ENCODE results near the gene EXOC8.

DNA sequence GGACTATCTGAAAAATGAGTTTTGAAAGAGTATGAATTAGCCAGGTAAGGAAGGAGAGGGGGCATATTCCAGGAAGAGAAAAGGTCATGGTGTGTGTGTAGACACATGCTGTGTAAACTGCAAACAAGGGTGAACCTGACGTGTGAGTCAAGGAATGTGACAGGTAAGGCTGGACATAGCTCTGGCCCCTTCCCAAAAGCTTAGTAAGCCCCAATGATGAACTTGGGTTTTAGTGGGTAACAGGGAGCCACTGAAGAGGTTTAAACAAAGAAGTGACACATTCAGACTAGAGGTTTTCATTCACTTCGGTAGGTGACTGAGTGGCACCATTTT lies 47.7 kb upstream of the EXOC8 start:
- TF ChIP-seq, protein P1, sequence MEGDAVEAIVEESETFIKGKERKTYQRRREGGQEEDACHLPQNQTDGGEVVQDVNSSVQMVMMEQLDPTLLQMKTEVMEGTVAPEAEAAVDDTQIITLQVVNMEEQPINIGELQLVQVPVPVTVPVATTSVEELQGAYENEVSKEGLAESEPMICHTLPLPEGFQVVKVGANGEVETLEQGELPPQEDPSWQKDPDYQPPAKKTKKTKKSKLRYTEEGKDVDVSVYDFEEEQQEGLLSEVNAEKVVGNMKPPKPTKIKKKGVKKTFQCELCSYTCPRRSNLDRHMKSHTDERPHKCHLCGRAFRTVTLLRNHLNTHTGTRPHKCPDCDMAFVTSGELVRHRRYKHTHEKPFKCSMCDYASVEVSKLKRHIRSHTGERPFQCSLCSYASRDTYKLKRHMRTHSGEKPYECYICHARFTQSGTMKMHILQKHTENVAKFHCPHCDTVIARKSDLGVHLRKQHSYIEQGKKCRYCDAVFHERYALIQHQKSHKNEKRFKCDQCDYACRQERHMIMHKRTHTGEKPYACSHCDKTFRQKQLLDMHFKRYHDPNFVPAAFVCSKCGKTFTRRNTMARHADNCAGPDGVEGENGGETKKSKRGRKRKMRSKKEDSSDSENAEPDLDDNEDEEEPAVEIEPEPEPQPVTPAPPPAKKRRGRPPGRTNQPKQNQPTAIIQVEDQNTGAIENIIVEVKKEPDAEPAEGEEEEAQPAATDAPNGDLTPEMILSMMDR (IDR thresholded peaks at IDR 0.05; ENCODE audit: low read length), result no peak
- no peak for TF ChIP-seq EZH2 (IDR thresholded peaks at IDR 0.05; ENCODE audit: borderline replicate concordance, low read length)
